ENCODE measurements around the gene COL6A1. TPM values are rescaled to one million over a fixed set of nuclear protein-coding genes. Genes with fewer than 3 reads are reported as not detected.
A peak's percentile ranks its signal among the peaks of the same experiment; 100 is the strongest.

COL6A1 gene
- total and polyA plus RNA-seq, 2 of the 13 experiments (the other 11 are each of a cell fraction or from before 2014, with no cell fraction given) = 3.1 to 4.8 TPM

DNA sequence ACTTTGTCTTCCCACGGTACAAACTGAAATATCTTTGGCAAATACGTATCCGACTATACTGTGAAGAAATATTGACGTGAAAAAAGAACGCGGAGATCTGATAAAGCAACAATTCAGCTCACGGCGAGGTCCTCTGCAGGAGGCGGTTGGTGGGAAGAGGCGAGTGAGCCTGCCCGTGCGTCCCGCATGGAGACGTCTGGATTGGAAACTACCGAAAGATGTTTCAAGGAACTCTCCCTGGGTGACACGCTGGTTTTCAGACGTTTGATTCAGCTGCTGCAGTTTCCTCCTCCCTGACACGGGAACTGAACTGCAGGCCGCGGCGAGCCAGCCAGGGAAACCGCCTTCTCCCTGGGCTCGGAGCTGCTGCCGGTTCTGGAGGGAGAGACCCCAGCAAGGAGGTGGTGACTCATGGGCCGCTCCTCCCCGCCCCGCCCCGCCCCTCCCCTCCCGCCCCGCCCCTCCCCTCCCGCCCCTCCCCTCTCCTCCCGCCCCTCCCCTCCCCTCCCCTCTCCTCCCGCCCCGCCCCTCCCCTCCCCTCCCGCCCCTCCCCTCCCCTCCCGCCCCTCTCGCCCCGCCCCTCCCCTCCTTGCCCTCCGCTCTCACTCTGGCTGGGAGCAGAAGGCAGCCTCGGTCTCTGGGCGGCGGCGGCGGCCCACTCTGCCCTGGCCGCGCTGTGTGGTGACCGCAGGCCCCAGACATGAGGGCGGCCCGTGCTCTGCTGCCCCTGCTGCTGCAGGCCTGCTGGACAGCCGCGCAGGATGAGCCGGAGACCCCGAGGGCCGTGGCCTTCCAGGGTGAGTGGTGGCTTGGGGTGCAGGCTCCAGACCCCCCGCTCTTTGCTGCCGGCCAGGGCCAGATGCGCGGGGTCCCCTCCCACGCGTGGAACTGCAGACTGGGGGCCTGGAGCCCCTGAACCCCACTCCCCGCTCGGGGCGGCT is at the start of gene COL6A1 (continued):
- TF ChIP-seq, protein P1, sequence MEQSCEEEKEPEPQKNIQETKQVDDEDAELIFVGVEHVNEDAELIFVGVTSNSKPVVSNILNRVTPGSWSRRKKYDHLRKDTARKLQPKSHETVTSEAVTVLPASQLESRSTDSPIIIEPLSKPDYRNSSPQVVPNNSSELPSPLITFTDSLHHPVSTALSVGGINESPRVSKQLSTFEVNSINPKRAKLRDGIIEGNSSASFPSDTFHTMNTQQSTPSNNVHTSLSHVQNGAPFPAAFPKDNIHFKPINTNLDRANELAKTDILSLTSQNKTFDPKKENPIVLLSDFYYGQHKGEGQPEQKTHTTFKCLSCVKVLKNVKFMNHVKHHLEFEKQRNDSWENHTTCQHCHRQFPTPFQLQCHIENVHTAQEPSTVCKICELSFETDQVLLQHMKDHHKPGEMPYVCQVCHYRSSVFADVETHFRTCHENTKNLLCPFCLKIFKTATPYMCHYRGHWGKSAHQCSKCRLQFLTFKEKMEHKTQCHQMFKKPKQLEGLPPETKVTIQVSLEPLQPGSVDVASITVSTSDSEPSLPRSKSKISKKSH (CRISPR knock-in tag; IDR thresholded peaks at IDR 0.05; ENCODE audit: borderline replicate concordance) = no peak
- TF ChIP-seq WIZ (CRISPR knock-in tag; IDR thresholded peaks at IDR 0.05) (no peak), RARA (CRISPR knock-in tag; IDR thresholded peaks at IDR 0.05) (no peak), GABPB1 (CRISPR knock-in tag; IDR thresholded peaks at IDR 0.05) (peak; percentile 29; the same call in 1 of the 2 replicates), ZBTB42 (CRISPR knock-in tag; IDR thresholded peaks at IDR 0.05) (no peak), SMYD3 (CRISPR knock-in tag; IDR thresholded peaks at IDR 0.05) (no peak), KDM4B (CRISPR knock-in tag; IDR thresholded peaks at IDR 0.05) (no peak), MAZ (IDR thresholded peaks at IDR 0.05; ENCODE audit: borderline replicate concordance, low read depth, low read length) (no peak; the same call in 1 of the 2 replicates), MAZ (CRISPR knock-in tag; IDR thresholded peaks at IDR 0.05; ENCODE audit: low read depth) (0 out of 2 replicates have a peak, but pooled peaks have one; percentile 18), ZNF138 (CRISPR knock-in tag; IDR thresholded peaks at IDR 0.05; ENCODE audit: low read depth) (no peak), ATRX (CRISPR knock-in tag; IDR thresholded peaks at IDR 0.05; ENCODE audit: borderline replicate concordance) (no peak), ZNF543 (CRISPR knock-in tag; IDR thresholded peaks at IDR 0.05) (peak; percentile 46; the same call in 1 of the 2 replicates), ZNF569 (CRISPR knock-in tag; IDR thresholded peaks at IDR 0.05; ENCODE audit: borderline replicate concordance) (no peak), ZNF670 (CRISPR knock-in tag; IDR thresholded peaks at IDR 0.05; ENCODE audit: borderline replicate concordance) (no peak), MXD4 (CRISPR knock-in tag; IDR thresholded peaks at IDR 0.05) (peak; percentile 43; the same call in 1 of the 2 replicates), REL (CRISPR knock-in tag; conservative IDR thresholded peaks at IDR 0.05) (no peak)
- TF ChIP-seq, protein P2, sequence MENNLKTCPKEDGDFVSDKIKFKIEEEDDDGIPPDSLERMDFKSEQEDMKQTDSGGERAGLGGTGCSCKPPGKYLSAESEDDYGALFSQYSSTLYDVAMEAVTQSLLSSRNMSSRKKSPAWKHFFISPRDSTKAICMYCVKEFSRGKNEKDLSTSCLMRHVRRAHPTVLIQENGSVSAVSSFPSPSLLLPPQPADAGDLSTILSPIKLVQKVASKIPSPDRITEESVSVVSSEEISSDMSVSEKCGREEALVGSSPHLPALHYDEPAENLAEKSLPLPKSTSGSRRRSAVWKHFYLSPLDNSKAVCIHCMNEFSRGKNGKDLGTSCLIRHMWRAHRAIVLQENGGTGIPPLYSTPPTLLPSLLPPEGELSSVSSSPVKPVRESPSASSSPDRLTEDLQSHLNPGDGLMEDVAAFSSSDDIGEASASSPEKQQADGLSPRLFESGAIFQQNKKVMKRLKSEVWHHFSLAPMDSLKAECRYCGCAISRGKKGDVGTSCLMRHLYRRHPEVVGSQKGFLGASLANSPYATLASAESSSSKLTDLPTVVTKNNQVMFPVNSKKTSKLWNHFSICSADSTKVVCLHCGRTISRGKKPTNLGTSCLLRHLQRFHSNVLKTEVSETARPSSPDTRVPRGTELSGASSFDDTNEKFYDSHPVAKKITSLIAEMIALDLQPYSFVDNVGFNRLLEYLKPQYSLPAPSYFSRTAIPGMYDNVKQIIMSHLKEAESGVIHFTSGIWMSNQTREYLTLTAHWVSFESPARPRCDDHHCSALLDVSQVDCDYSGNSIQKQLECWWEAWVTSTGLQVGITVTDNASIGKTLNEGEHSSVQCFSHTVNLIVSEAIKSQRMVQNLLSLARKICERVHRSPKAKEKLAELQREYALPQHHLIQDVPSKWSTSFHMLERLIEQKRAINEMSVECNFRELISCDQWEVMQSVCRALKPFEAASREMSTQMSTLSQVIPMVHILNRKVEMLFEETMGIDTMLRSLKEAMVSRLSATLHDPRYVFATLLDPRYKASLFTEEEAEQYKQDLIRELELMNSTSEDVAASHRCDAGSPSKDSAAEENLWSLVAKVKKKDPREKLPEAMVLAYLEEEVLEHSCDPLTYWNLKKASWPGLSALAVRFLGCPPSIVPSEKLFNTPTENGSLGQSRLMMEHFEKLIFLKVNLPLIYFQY (CRISPR knock-in tag; IDR thresholded peaks at IDR 0.05; ENCODE audit: borderline replicate concordance) = no peak
- TF ChIP-seq, protein P3, sequence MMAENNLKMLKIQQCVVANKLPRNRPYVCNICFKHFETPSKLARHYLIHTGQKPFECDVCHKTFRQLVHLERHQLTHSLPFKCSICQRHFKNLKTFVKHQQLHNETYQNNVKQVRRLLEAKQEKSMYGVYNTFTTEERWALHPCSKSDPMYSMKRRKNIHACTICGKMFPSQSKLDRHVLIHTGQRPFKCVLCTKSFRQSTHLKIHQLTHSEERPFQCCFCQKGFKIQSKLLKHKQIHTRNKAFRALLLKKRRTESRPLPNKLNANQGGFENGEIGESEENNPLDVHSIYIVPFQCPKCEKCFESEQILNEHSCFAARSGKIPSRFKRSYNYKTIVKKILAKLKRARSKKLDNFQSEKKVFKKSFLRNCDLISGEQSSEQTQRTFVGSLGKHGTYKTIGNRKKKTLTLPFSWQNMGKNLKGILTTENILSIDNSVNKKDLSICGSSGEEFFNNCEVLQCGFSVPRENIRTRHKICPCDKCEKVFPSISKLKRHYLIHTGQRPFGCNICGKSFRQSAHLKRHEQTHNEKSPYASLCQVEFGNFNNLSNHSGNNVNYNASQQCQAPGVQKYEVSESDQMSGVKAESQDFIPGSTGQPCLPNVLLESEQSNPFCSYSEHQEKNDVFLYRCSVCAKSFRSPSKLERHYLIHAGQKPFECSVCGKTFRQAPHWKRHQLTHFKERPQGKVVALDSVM (CRISPR knock-in tag; IDR thresholded peaks at IDR 0.05) = no peak
- TF ChIP-seq, protein P4, sequence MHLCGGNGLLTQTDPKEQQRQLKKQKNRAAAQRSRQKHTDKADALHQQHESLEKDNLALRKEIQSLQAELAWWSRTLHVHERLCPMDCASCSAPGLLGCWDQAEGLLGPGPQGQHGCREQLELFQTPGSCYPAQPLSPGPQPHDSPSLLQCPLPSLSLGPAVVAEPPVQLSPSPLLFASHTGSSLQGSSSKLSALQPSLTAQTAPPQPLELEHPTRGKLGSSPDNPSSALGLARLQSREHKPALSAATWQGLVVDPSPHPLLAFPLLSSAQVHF (CRISPR knock-in tag; IDR thresholded peaks at IDR 0.05) = no peak

Data from HepG2 (cell line).